Kidney (tissue), 14 donors: ENCODE results near the gene TANC1. TPM values are rescaled to one million over a fixed set of nuclear protein-coding genes. Genes with fewer than 3 reads are reported as not detected.
"Not testable (repeated sequence)": the region's sequence is repeated elsewhere in the genome, so short reads cannot be mapped to it uniquely, and the experiment has no call there.

Experiments used
- DNase-seq, 5 donors: peaks; one replicate each; pipeline ENCODE4 v3.0.0-alpha.2; 2013 to 2020
- FAIRE-seq: peaks from 2 replicates; lab custom pipeline; 2012; peaks lifted over from hg19 to GRCh38; lab: Jason Lieb, UNC
- H3K27ac ChIP-seq, 2 donors: one replicate each; pipeline ENCODE4 v1.7.0; 2013; ENCODE audit warnings: low read depth in 2 of 2, low read length in 2 of 2, inconsistent platforms in 1 of 2
- H3K27me3 ChIP-seq: one replicate; pipeline ENCODE4 v1.7.1; 2013; ENCODE audit warnings: low read length, inconsistent platforms; ENCODE audit not compliant: control insufficient read depth, insufficient read depth
- H3K36me3 ChIP-seq, 3 donors: one replicate each; pipeline versions ENCODE4 v1.7.0 to v1.7.1; 2013; ENCODE audit warnings: low read length in 3 of 3, control low read depth in 1 of 3, inconsistent platforms in 1 of 3; ENCODE audit not compliant: insufficient read depth in 3 of 3, control insufficient read depth in 2 of 3
- H3K4me1 ChIP-seq, 3 donors: one replicate each; pipeline versions ENCODE4 v1.7.0 to v1.7.1; 2013; ENCODE audit warnings: low read length in 3 of 3, inconsistent platforms in 1 of 3, low read depth in 1 of 3; ENCODE audit not compliant: control insufficient read depth in 2 of 3, insufficient read depth in 2 of 3
- H3K4me3 ChIP-seq, 3 donors: one replicate each; pipeline versions ENCODE4 v1.7.0 to v1.8.1; 2013; ENCODE audit warnings: low read length in 3 of 3, control low read depth in 1 of 3, inconsistent platforms in 1 of 3
- H3K9ac ChIP-seq, 3 donors: one replicate each; pipeline versions ENCODE4 v1.7.0 to v1.7.1; 2013; ENCODE audit warnings: low read length in 3 of 3, control low read depth in 1 of 3, inconsistent platforms in 1 of 3
- H3K9me3 ChIP-seq, 3 donors: one replicate each; pipeline versions ENCODE4 v1.7.0 to v1.7.1; 2013; ENCODE audit warnings: low read length in 3 of 3, control low read depth in 1 of 3, inconsistent platforms in 1 of 3; ENCODE audit not compliant: control insufficient read depth in 2 of 3, insufficient read depth in 1 of 3
- CTCF ChIP-seq: IDR thresholded peaks from 3 replicates; pipeline ENCODE4 v1.5.1; 2012; ENCODE audit warnings: mild to moderate bottlenecking, moderate library complexity, borderline replicate concordance; ENCODE audit not compliant: insufficient read depth; ENCODE audit errors: extremely low read depth
- intact Hi-C: fragments of 100-400 bp; cut with DNase I; formaldehyde crosslinking; loops from one replicate; pipeline ENCODE4 v1.11.1; 2022
- polyA plus RNA-seq: library from polyadenylated mRNA; stranded (reverse); fragments of 350-450 nt; fragmentation: Illumina TruSeq; extraction: RNeasy Lipid Tissue Mini Kit (QIAGEN cat#74804); gene quantifications from one replicate; pipeline ENCODE4 v1.2.3, GENCODE V29; 2014; ENCODE audit warnings: low read depth, low replicate concordance; ENCODE audit not compliant: insufficient read depth
- total RNA-seq: library from RNA; stranded (reverse); fragmentation: NEBNext Ultra II Directional; extraction: Animal tissue kit (Norgen Biotek cat#: 25700); gene quantifications from one replicate; pipeline ENCODE4 v1.2.1, GENCODE V29; 2021
- donor health status: control.
- donor health status: control.
- donor health status: control.
- donor health status: control.
- donor health status: control.
- donor health status: DM: yes; HTN: yes; CAD: no.
- donor health status: Normal renal cell carcinoma (clear cell type).

The TANC1 gene
- total and polyA plus RNA-seq, 2 donors from 2014 or later: 9.2 to 39.0 TPM

GRCh38 chr2:159032580-159032979 is 64.1 kb downstream of the TANC1 start:
- Histone ChIP-seq H3K27me3 (no peaks in the 10 kb centered on the region), H3K27ac (no peak overlapping the region), H3K36me3 (no peaks in the 10 kb centered on the region), H3K9ac (no peak overlapping the region), H3K4me1 (peaks cover 0 to 37% (median 22%) of the 10 kb centered on the region in 3 donors), H3K4me3 (no peak overlapping the region), H3K9me3 (no peaks in the 10 kb centered on the region)
- no peak for TF ChIP-seq CTCF
- intact Hi-C loops: no loop called here
- DNase-seq: no peak
- no peak for FAIRE-seq

GRCh38 chr2:159034713-159035112 is 66.3 kb downstream of the TANC1 start:
- TF ChIP-seq CTCF: no peak
- no peaks in the 10 kb centered on the region for H3K9me3 ChIP-seq
- H3K36me3 ChIP-seq: no peaks in the 10 kb centered on the region
- H3K4me3 ChIP-seq: no peak overlapping the region
- H3K27ac ChIP-seq: no peak overlapping the region
- DNase-seq (peak in 2 of 5 donors; percentile 40 to 45), FAIRE-seq (no peak)
- intact Hi-C loops: no loop called here
- H3K4me1 ChIP-seq: peaks cover 0 to 32% (median 20%) of the 10 kb centered on the region in 3 donors
- H3K9ac ChIP-seq: no peak overlapping the region
- no peaks in the 10 kb centered on the region for H3K27me3 ChIP-seq

DNA sequence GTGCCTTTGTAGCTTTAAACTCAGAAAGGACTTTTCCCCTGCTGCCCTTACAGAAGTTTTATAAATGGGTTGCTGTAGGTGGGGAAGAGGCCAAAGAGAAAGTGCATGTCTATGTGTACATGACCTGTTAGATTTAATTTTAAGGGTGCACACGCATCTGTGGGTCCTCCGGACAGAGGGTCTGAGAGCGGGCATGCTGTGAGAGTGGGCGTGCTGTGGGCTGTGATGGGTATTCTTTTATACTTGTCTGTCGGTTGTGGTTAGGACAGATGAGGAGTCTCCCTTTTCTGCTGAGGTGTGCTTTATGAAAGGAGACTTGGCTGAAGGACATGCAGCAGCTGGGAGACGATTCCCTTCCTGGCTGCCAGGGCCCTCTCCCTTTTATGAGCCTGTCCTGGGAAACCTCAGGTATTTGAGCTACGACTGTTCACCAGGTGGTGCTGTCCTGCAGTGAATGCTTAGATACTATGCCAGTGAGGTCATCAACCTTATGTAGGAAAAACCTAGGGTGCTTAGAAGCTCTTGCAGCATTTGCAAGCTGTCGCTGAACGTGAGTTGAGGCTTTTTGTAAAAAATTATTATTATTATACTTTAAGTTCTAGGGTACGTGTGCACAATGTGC is 67.5 kb downstream of the TANC1 start:
- no peak overlapping the region for H3K27ac ChIP-seq
- no peak for FAIRE-seq
- TF ChIP-seq CTCF: peak; percentile 53
- intact Hi-C loops: no loop called here
- DNase-seq: peak in 4 of 5 donors; percentile 48 to 76 (median 66)
- no peaks in the 10 kb centered on the region for H3K36me3 ChIP-seq
- H3K9ac ChIP-seq: no peak overlapping the region
- H3K4me1 ChIP-seq: peaks cover 0 to 26% (median 15%) of the 10 kb centered on the region in 3 donors
- H3K9me3 ChIP-seq: no peaks in the 10 kb centered on the region
- H3K27me3 ChIP-seq: no peaks in the 10 kb centered on the region
- H3K4me3 ChIP-seq: no peak overlapping the region

DNA sequence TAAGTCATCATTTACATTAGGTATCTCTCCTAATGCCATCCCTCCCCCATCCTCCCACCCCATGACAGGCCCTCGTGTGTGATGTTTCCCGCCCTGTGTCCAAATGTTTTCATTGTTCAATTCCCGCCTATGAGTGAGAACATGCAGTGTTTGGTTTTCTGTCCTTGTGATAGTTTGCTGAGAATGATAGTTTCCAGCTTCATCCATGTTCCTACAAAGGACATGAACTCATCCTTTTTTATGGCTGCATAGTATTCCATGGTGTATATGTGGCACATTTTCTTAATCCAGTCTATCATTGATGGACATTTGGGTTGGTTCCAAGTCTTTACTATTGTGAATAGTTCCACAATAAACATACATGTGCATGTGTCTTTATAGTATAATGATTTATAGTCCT is 68.0 kb downstream of the TANC1 start:
- H3K4me3 ChIP-seq, FAIRE-seq, DNase-seq, H3K9ac ChIP-seq, H3K27me3 ChIP-seq, H3K27ac ChIP-seq, H3K36me3 ChIP-seq, intact Hi-C loops, H3K9me3 ChIP-seq: not testable (repeated sequence)
- H3K4me1 ChIP-seq: peaks cover 0 to 20% (median 12%) of the 10 kb centered on the region in 3 donors

GRCh38 chr2:159041328-159041727 is 72.9 kb downstream of the TANC1 start:
- H3K4me3 ChIP-seq, DNase-seq, H3K27me3 ChIP-seq, H3K27ac ChIP-seq, H3K9ac ChIP-seq, FAIRE-seq, intact Hi-C loops, H3K4me1 ChIP-seq, H3K36me3 ChIP-seq, H3K9me3 ChIP-seq: not testable (repeated sequence)
